Epithelial cell of esophagus (primary cell): ENCODE data around the gene NFIA.

Source experiments
- DNase-seq: peaks from one replicate; pipeline ENCODE4 v3.0.0; 2010; ENCODE audit warnings: low read depth
- H3K4me3 ChIP-seq: 2 replicates; pipeline ENCODE4 v1.5.1; 2011; ENCODE audit warnings: mild to moderate bottlenecking, low read length, control low read depth
- TF ChIP-seq, protein P1 (sequence below): IDR thresholded peaks from 2 replicates; pipeline ENCODE4 v1.5.1; 2011; ENCODE audit warnings: low read depth, mild to moderate bottlenecking, low read length, control low read depth, inconsistent platforms; ENCODE audit not compliant: insufficient read depth; ENCODE audit errors: missing control alignments

Gene NFIA

GRCh38 chr1:61231795-61232194 lies 149.4 kb downstream of the NFIA start:
- TF ChIP-seq, protein P1, sequence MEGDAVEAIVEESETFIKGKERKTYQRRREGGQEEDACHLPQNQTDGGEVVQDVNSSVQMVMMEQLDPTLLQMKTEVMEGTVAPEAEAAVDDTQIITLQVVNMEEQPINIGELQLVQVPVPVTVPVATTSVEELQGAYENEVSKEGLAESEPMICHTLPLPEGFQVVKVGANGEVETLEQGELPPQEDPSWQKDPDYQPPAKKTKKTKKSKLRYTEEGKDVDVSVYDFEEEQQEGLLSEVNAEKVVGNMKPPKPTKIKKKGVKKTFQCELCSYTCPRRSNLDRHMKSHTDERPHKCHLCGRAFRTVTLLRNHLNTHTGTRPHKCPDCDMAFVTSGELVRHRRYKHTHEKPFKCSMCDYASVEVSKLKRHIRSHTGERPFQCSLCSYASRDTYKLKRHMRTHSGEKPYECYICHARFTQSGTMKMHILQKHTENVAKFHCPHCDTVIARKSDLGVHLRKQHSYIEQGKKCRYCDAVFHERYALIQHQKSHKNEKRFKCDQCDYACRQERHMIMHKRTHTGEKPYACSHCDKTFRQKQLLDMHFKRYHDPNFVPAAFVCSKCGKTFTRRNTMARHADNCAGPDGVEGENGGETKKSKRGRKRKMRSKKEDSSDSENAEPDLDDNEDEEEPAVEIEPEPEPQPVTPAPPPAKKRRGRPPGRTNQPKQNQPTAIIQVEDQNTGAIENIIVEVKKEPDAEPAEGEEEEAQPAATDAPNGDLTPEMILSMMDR, result no peak
- no peak overlapping the region for H3K4me3 ChIP-seq
- DNase-seq, result no peak

- no peak for DNase-seq
- no peak overlapping the region for H3K4me3 ChIP-seq
- TF ChIP-seq, protein P1, result no peak
Observed at GRCh38 chr1:61233121-61233660, 150.8 kb downstream of the NFIA start.

- TF ChIP-seq, protein P1, result no peak
- H3K4me3 ChIP-seq, result no peak overlapping the region
- no peak for DNase-seq
Observed at GRCh38 chr1:61234587-61234919, 152.2 kb downstream of the NFIA start.

DNA sequence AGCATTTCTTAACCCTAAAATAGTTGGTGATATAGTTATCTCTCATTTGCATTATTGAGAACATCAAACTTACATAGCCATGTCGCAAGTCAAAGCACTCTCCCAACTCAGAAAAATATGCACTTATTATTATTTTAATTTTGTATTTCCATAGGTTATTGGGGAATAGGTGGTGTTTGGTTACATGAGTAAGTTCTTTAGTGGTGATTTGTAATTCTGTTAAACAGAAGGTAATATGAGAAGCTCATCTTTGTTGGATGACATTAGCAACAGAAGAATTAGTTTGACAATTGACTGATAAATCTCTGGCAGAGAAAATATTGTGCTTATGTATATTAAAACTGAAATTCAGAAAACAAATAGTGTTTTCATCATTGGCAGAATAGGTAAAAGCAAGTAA lies 154.8 kb downstream of the NFIA start:
- TF ChIP-seq, protein P1, result no peak
- H3K4me3 ChIP-seq, result no peak overlapping the region
- no peak for DNase-seq

DNA sequence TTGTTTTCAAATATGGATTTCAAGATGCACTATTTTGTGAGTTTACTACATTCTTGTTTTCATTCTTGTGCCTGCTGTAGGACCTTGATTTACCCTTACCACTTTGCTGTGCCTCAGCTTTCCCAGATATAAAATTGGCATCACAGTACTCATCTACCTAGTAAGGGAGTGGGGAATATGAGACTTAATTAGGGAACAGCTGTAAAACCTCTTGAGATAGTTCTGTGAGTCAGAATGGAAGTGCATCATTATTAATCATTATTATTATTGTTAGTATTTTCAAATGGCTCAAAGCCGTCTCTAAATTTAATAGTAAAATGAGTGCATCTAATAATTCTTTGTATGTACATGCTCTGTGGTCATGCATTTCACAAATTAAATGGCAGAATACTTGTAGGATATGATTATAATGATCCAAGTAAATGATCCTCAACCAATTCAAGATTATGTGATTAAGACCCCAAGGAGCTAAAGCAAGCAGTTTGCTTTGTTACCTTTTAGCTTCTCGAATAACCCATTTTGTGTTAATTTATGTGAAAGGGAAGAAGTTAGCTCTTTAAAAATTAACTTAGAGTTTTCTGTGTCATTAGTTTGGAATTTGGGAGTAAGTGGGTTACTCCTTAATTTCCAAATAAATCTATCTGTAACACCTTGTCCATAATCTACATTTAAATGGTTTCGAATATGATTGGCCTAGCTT lies 155.4 kb downstream of the NFIA start:
- peak; percentile 40 for DNase-seq
- no peak overlapping the region for H3K4me3 ChIP-seq
- TF ChIP-seq, protein P1, result no peak

DNA sequence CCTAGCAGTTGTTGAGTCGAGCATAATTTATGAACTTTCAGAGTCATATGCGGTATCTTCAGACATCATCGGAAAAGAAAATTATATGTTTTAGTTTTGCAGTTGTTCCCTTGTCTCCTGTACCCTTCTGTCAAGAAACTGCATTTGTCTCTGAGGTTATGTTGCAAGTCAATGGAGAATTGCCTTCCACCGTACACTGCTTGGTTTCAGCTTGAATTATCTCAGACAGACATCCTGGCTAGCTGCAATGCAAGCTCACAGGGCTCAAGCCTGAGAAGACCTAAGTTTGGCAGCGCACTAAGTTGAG lies 156.0 kb downstream of the NFIA start:
- no peak overlapping the region for H3K4me3 ChIP-seq
- TF ChIP-seq, protein P1, result no peak
- DNase-seq, result no peak

DNA sequence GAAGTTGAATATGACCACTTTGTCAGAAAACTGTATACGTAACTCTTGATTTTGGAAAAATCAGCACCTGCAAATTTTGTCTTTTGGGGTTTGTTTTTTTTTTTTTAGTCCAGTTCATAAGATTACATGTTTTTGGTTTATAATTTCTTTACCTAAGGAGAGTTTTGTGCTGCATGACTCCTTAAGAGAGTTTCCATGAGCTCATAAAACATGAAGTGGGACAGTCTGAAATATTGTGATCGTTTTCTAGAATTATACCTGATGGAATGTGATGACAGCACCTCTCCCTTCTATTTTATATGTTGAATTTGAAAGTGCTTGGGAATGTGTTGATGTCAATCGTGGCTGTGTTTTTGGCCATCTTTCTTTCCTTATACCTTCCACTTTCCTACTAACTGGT lies 158.5 kb downstream of the NFIA start:
- TF ChIP-seq, protein P1, result no peak
- H3K4me3 ChIP-seq, result no peak overlapping the region
- DNase-seq, result no peak
